G401 (cell line): ENCODE data around the gene LDB2. TPM values are rescaled to one million over a fixed set of nuclear protein-coding genes. Genes with fewer than 3 reads are reported as not detected.

Source experiments
- DNase-seq: peaks from one replicate; pipeline ENCODE4 v3.0.0-alpha.2; 2015; ENCODE audit warnings: low spot score
- in situ Hi-C: cut with HindIII; loops from 2 replicates; pipeline ENCODE4 v1.10.0; 2016; ENCODE audit warnings: low sequenced_read_pairs, mixed read lengths
- total RNA-seq: library from RNA; depleted of rRNA; stranded (reverse); fragments of >200 nt; shearing (Covaris generic); gene quantifications from 2 replicates; pipeline ENCODE4 v1.2.3, GENCODE V29; 2014

LDB2 gene
- total RNA-seq, 1 experiment from 2014 or later = not detected

- in situ Hi-C loops = no loop called here
- DNase-seq = no peak
These were observed 164.9 kb downstream of the LDB2 start for GRCh38 chr4:16733509-16733908.

- in situ Hi-C loops = no loop called here
- no peak for DNase-seq
These were observed 165.7 kb downstream of the LDB2 start for GRCh38 chr4:16732741-16733140.

- in situ Hi-C loops = no loop called here
- no peak for DNase-seq
These were observed 166.6 kb downstream of the LDB2 start for GRCh38 chr4:16731776-16732380.

- no peak for DNase-seq
- in situ Hi-C loops = no loop called here
These were observed 167.8 kb downstream of the LDB2 start for GRCh38 chr4:16730522-16731205.

- DNase-seq = no peak
- in situ Hi-C loops = no loop called here
These were observed 169.1 kb downstream of the LDB2 start for GRCh38 chr4:16729336-16729735.

GRCh38 chr4:16728849-16729248, 169.6 kb downstream of the LDB2 start:
- in situ Hi-C loops = no loop called here
- no peak for DNase-seq

GRCh38 chr4:16728111-16728510, 170.3 kb downstream of the LDB2 start:
- in situ Hi-C loops = no loop called here
- no peak for DNase-seq

GRCh38 chr4:16727218-16727617, 171.2 kb downstream of the LDB2 start:
- DNase-seq = no peak
- in situ Hi-C loops = no loop called here

GRCh38 chr4:16726368-16727050, 171.9 kb downstream of the LDB2 start:
- in situ Hi-C loops = no loop called here
- DNase-seq = no peak

- in situ Hi-C loops = no loop called here
- DNase-seq = no peak
These were observed 173.2 kb downstream of the LDB2 start for GRCh38 chr4:16725252-16725651.

- in situ Hi-C loops = no loop called here
- DNase-seq = no peak
These were observed 176.0 kb downstream of the LDB2 start for GRCh38 chr4:16722416-16722815.

- in situ Hi-C loops = no loop called here
- no peak for DNase-seq
These were observed 176.7 kb downstream of the LDB2 start for GRCh38 chr4:16721613-16722291.

GRCh38 chr4:16720761-16721160, 177.7 kb downstream of the LDB2 start:
- in situ Hi-C loops = no loop called here
- DNase-seq = no peak

GRCh38 chr4:16717266-16717970, 181.0 kb downstream of the LDB2 start:
- in situ Hi-C loops = no loop called here
- no peak for DNase-seq

- no peak for DNase-seq
- in situ Hi-C loops = no loop called here
These were observed 183.0 kb downstream of the LDB2 start for GRCh38 chr4:16715482-16715881.

- in situ Hi-C loops = no loop called here
- no peak for DNase-seq
These were observed 184.3 kb downstream of the LDB2 start for GRCh38 chr4:16714191-16714590.

GRCh38 chr4:16713696-16714095, 184.7 kb downstream of the LDB2 start:
- no peak for DNase-seq
- in situ Hi-C loops = no loop called here

- DNase-seq = no peak
- in situ Hi-C loops = no loop called here
These were observed 185.2 kb downstream of the LDB2 start for GRCh38 chr4:16713271-16713670.

GRCh38 chr4:16710198-16710597, 188.2 kb downstream of the LDB2 start:
- DNase-seq = no peak

More at GRCh38 chr4:16710198-16710597, 188.2 kb downstream of the LDB2 start:
- in situ Hi-C loops = no loop called here
